HepG2 (cell line): ENCODE data around the gene HSPA1B. TPM values are rescaled to one million over a fixed set of nuclear protein-coding genes. Genes with fewer than 3 reads are reported as not detected.

Experiments
- HDAC1 ChIP-seq: sonication (generic); formaldehyde crosslinking; IDR thresholded peaks from 2 replicates; pipeline ENCODE4 v1.5.1; 2020; ENCODE audit warnings: mild to moderate bottlenecking, missing genetic modification reagents
- HOXA7 ChIP-seq: sonication (generic); formaldehyde crosslinking; IDR thresholded peaks from 2 replicates; pipeline ENCODE4 v1.8.1; 2022; ENCODE audit warnings: mild to moderate bottlenecking, missing genetic modification reagents, moderate library complexity
- KDM5A ChIP-seq: fragments of 200-600 bp; sonication (generic); IDR thresholded peaks from 2 replicates; pipeline ENCODE4 v1.7.0; 2018; ENCODE audit warnings: antibody characterized with exemption, mild to moderate bottlenecking, low read length, borderline replicate concordance
- MXD4 ChIP-seq: IDR thresholded peaks from 2 replicates; pipeline ENCODE4 v1.6.1; 2016; ENCODE audit warnings: mild to moderate bottlenecking, missing biosample characterization, missing genetic modification reagents
- NR2F1 ChIP-seq, 2 experiments: fragments of 450-650 bp in 1 of 2; formaldehyde crosslinking in 1 of 2; IDR thresholded peaks; 2 replicates each; pipeline versions ENCODE4 v1.5.0 to v1.6.1; 2016 to 2020; ENCODE audit warnings: mild to moderate bottlenecking in 1 of 2, missing compliant biosample characterization in 1 of 2, missing genetic modification reagents in 1 of 2, moderate library complexity in 1 of 2
- POLR2A ChIP-seq, 2 experiments: IDR thresholded peaks; 2 replicates each; pipeline ENCODE4 v1.6.1; 2011; ENCODE audit warnings: low read depth in 2 of 2, low read length in 2 of 2, mild to moderate bottlenecking in 1 of 2, moderate library complexity in 1 of 2; ENCODE audit not compliant: insufficient read depth in 1 of 2
- POLR2G ChIP-seq: fragments of 200-400 bp; formaldehyde crosslinking; IDR thresholded peaks from 2 replicates; pipeline ENCODE4 v1.6.1; 2018; ENCODE audit warnings: mild to moderate bottlenecking, low read depth, low read length, moderate library complexity
- PRDM10 ChIP-seq: sonication (generic); formaldehyde crosslinking; IDR thresholded peaks from 2 replicates; pipeline ENCODE4 v1.4.0; 2020; ENCODE audit warnings: low read depth, missing genetic modification reagents
- RBM22 ChIP-seq: fragments of 200-400 bp; formaldehyde crosslinking; optimal IDR thresholded peaks from 2 replicates; pipeline ENCODE3; 2017; ENCODE audit warnings: mild to moderate bottlenecking, low read length, moderate library complexity
- ZBTB25 ChIP-seq: IDR thresholded peaks from 2 replicates; pipeline ENCODE4 v1.6.1; 2018; ENCODE audit warnings: missing genetic modification reagents
- ZC3H13 ChIP-seq: sonication (generic); formaldehyde crosslinking; IDR thresholded peaks from 2 replicates; pipeline ENCODE4 v1.8.1; 2023; ENCODE audit warnings: mild to moderate bottlenecking, missing genetic modification reagents, moderate library complexity
- ZNF598 ChIP-seq: sonication (generic); formaldehyde crosslinking; IDR thresholded peaks from 2 replicates; pipeline ENCODE4 v1.5.1; 2020; ENCODE audit warnings: mild to moderate bottlenecking, missing genetic modification reagents, borderline replicate concordance
- ZNF619 ChIP-seq: sonication (generic); formaldehyde crosslinking; IDR thresholded peaks from 2 replicates; pipeline ENCODE4 v1.4.0; 2020; ENCODE audit warnings: mild to moderate bottlenecking, missing genetic modification reagents
- polyA plus RNA-seq, 8 experiments: library from polyadenylated mRNA; depleted of rRNA in 3 of 8; stranded (reverse) in 7 of 8; unstranded in 1 of 8; fragments of >200 nt; fragmentation: Illumina TruSeq in 4 of 8; extraction: Trizol in 4 of 8; gene quantifications; 2 replicates each; pipeline versions ENCODE4 v1.2.1 to v1.2.3, GENCODE V29; 2011 to 2016; ENCODE audit warnings: low read depth in 4 of 8, missing spikeins in 1 of 8, mixed read lengths in 1 of 8; ENCODE audit not compliant: insufficient read depth in 1 of 8
- total RNA-seq, 5 experiments: library from RNA; depleted of rRNA; stranded (reverse); fragments of >200 nt; fragmentation: Illumina TruSeq; extraction: Trizol; gene quantifications; 2 replicates each; pipeline ENCODE4 v1.2.3, GENCODE V29; 2016; ENCODE audit warnings: low read depth in 1 of 5
- TF ChIP-seq, protein P1 (sequence below): sonication (generic); formaldehyde crosslinking; IDR thresholded peaks from 2 replicates; pipeline ENCODE4 v1.4.0; 2020; ENCODE audit warnings: missing genetic modification reagents

HSPA1B gene
- total and polyA plus RNA-seq, 2 of the 13 experiments (the other 11 are each of a cell fraction or from before 2014, with no cell fraction given), result 26.0 to 186 TPM

- TF ChIP-seq PRDM10, result no peak
- TF ChIP-seq POLR2G, result peak; percentile 62; the same call in 1 of the 2 replicates
- TF ChIP-seq, protein P1, sequence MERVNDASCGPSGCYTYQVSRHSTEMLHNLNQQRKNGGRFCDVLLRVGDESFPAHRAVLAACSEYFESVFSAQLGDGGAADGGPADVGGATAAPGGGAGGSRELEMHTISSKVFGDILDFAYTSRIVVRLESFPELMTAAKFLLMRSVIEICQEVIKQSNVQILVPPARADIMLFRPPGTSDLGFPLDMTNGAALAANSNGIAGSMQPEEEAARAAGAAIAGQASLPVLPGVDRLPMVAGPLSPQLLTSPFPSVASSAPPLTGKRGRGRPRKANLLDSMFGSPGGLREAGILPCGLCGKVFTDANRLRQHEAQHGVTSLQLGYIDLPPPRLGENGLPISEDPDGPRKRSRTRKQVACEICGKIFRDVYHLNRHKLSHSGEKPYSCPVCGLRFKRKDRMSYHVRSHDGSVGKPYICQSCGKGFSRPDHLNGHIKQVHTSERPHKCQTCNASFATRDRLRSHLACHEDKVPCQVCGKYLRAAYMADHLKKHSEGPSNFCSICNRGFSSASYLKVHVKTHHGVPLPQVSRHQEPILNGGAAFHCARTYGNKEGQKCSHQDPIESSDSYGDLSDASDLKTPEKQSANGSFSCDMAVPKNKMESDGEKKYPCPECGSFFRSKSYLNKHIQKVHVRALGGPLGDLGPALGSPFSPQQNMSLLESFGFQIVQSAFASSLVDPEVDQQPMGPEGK (CRISPR knock-in tag), result no peak
- TF ChIP-seq ZNF598, result peak; percentile 17; the same call in 1 of the 2 replicates
- TF ChIP-seq MXD4 (CRISPR knock-in tag), result no peak
- TF ChIP-seq ZBTB25 (CRISPR knock-in tag), result no peak
- TF ChIP-seq NR2F1 (CRISPR knock-in tag; IDR thresholded peaks at IDR 0.05), result no peak
- TF ChIP-seq HDAC1, result peak; percentile 38; the same call in 1 of the 2 replicates
- TF ChIP-seq ZC3H13 (CRISPR knock-in tag), result 0 out of 2 replicates have a peak, but pooled peaks have one; percentile 54
- TF ChIP-seq RBM22, result peak; percentile 15
- TF ChIP-seq HOXA7 (CRISPR knock-in tag), result no peak
- 0 out of 4 replicates have a peak, but pooled peaks of 1 of the 2 experiments have one; percentile 16 for TF ChIP-seq POLR2A (IDR thresholded peaks at IDR 0.05; ENCODE audit: insufficient read depth in 1 of 2, low read depth in 2 of 2, low read length in 2 of 2)
- 0 out of 2 replicates have a peak, but pooled peaks have one; percentile 38 for TF ChIP-seq ZNF619 (CRISPR knock-in tag)
- 0 out of 2 replicates have a peak, but pooled peaks have one; percentile 46 for TF ChIP-seq KDM5A
Measured at GRCh38 chr6:31836047-31836473, 8.5 kb downstream of the HSPA1B start (continued).
